Erythroblast (primary cell): Measurements from ENCODE around the gene MN1.

Experiments used
- DNase-seq, 2 experiments: peaks; one replicate each; lab custom pipeline; 2025; lab: John Stamatoyannopoulos, UW
- GATA1 ChIP-seq: IDR thresholded peaks from 2 replicates; pipeline ENCODE4 v1.6.1; 2011; ENCODE audit warnings: low read depth, mild to moderate bottlenecking, control low read depth, low read length, moderate library complexity
- POLR2A ChIP-seq: IDR thresholded peaks from 2 replicates; pipeline ENCODE4 v1.6.1; 2011; ENCODE audit warnings: mild to moderate bottlenecking, low read length

MN1 gene

DNA sequence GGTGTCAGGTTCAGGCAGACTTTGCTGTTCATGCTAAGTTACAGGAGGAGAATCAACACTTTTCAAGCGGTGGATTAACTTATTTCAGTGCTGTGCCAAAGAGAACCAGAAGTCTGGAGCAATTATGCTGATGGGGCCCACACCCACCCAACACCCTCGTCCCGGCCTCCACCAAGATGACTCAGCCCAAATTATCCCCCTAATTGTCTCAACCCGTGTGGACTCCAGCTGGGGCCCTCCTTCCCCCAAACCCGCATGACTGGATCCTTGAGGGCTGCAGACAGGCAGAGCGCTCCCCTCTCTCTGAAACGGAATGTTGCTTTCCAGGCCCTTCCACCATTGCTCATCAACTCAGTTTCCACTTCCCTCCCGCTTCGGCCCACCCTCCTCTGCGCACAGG, 34.6 kb upstream of the MN1 start:
- peak in 1 of 2 experiments; percentile 12 for DNase-seq
- no peak for TF ChIP-seq POLR2A
- TF ChIP-seq GATA1 = no peak

DNA sequence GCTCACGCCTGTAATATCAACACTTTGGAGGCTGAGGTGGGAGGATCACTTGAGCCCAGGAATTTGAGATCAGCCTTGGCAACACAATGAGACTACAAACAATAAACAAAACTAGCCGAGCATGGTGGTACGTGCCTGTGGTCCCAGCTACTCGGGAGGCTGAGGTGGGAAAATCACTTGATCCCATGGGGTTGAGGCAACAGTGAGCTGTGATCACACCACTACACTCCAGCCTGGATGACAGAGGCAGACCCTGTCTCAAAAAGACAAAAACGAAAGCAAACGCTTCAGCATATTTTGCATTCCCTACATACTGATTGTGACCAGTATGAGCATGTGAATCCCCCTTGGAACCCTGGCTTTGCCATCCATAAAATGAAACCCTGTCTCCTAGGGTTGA, 33.9 kb upstream of the MN1 start:
- TF ChIP-seq POLR2A = no peak
- TF ChIP-seq GATA1 = no peak
- no peak for DNase-seq

DNA sequence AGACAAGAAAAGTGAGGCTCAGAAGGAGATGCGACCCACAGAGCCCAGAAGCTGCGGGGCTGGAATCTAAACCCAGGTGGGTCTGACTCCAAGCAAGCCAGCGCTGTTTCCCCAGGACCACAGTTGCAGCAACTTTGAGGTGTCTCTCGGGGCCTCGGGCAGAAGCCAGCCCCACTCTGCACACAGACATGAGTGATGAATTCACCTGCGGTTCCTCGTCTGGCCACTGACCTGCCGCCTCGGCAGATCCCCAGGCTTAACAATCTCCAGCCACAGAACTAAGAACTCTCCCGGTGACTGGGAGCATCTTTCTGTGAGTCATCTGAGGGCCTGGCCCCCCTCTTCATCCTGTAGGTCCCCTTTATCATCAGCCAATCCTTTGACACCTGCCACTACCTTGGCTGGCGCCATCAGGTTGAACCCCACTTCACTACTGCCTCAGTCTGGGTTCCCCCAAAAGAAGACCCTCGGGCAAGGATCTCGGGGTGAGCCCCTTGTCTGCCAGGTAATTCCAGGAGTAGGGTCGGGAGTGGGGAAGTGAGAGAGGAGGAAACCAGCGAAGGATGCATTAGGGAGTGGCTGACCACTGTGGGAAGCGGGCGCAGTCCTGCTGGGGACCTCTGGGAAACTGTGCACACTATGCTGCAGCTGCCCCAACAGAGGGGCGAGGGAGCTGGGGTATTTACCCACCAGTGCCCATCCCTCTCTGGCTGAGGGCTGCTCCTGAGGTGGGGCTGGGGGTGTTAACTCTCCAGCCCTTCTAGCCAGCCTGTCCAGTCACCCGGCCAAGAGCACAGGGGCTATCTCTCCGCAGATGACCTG, 33.0 kb upstream of the MN1 start:
- TF ChIP-seq GATA1 (no peak), POLR2A (no peak)
- DNase-seq = no peak

DNA sequence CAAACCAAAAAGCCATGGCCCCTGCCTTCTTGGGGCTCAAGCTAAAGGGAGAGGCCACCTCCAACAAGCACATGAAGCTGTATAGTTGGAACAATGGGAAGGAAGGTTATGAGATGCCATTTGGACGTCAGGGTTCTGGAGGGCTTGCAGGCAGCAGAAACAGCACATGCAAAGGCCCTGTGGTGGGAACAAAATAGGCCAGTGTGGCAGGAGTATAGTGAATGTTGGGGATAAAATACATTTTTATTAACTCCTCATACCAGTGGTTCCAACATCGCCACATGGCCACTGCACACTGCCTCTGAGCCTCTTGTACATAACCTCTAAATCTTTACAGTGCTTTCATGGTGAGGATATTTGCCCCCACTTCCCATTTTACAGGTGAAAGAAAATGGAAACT, 32.2 kb upstream of the MN1 start:
- DNase-seq = no peak
- TF ChIP-seq POLR2A (no peak), GATA1 (no peak)

DNA sequence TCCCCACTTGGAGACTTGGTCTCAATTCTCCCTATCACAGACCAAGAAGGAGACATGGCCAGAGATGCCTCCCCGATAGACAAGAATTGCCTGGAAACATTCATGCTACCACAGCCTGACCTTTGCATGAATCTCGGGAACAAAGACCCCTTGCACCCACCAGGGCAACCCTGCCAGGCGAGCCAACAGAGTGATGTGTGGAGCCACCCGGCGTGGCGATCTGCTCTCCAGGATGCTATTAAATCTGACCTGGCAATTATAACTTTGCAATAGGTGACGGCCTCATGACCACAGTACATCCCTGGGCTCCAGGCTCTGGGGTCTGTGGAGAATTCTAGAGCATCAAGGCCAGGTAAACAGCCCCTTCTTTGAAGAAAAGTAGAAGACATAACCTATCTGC, 31.1 kb upstream of the MN1 start:
- no peak for DNase-seq
- no peak for TF ChIP-seq POLR2A
- no peak for TF ChIP-seq GATA1

DNA sequence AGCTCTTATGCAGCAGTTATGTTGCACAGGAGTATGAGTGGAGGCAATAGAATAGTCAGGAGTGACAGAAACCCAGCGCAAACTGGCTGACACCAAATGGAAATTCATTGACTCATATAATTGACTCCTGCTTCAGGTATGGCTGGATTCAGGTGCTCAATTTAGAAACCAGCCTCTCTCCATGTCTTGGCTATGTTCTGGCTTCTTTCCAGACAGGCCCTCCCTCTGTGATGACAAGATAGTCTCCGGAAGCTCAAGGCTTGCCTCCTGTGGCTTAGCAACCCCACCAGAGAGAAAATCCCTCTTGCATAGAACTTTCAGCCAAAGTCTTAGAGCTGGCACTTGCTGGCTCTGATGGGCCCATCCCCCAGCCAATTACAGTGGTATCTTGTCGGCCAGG, 28.1 kb upstream of the MN1 start:
- TF ChIP-seq POLR2A = no peak
- TF ChIP-seq GATA1 = no peak
- no peak for DNase-seq

DNA sequence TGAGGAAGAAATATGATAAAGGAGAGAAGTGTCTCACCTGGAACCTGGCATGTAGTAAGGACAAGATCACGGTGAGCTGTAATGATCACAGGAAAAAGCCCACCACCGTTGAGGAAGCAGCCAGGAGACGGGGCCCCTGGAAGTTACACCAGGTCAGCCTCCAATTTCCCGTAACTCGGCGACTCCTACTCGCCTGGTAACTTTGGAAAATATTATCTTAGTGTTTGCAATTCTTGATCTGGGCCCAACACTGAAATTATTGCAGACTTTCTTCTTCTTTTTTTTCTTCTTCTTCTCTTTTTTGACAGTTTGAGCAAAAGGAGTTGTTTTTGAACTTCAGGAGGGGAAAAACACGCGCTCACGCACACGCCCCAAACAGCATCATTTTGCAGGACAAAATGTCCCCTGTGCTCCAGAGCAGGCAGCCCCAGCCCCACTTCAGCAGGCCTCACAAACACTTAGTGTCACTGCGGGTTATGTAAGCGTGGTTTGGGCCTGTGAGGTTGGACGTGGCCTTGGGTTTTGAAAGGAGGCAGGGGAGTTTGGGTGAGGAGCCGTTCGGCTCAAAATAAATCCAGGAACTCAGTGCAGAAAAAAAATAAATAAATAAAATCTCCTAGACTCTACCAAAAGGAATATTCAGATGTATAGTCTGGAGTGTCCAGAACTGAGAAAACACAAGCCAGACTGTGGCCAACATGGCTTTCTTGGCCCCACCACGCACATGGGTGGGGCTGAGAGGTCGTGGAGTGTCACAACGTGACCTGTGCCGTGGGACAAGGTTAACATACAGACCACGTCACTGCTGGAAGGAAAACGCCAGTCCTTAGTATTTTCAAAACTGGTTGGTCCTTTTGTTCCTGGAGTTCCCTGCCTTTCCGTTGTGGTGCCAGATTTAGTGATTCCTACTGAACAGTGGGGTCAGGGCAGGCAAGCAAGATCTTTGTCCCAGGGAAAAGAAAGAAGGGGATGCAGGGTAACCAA, 26.3 kb upstream of the MN1 start:
- DNase-seq = no peak
- TF ChIP-seq POLR2A (no peak), GATA1 (no peak)

DNA sequence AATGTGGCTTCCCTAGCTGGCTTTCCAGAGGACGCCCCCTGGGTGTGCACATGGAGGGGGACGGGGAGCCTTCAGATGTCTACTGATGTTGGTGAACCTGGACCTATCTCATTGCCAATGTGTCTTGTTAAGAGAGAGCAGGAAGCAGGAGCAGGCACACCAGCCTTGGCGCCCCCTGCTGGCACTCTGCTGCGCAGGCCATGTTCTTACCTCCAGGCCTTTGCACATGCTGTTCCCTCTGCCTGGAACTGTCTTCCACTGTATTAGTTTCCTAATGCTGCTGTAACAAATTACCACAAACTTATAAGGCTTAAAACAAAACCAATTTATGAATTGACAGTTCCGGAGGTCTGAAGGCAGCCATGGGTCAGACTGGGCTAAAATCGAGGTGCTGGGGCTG, 23.6 kb upstream of the MN1 start:
- DNase-seq = peak; percentile 55 to 62
- no peak for TF ChIP-seq GATA1
- no peak for TF ChIP-seq POLR2A

DNA sequence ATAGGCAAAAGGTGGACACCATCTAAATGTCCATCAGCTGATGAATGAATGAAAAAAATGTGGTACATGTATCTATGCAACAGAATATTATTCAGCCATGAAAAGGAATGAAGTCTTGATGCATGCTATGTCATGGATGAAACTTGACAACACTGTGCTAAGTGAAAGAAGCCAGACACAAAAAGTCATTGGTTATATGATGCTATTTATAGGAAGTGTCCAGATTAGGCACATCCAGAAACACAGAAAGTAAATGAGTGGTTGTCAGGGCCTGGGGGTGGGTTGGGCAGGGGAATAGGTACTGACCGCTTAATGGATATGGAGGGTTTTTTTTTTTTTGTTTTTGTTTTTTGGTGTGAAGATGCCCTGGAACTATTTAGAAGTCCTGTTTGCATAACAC, 21.7 kb upstream of the MN1 start:
- no peak for DNase-seq
- no peak for TF ChIP-seq POLR2A
- TF ChIP-seq GATA1 = no peak

DNA sequence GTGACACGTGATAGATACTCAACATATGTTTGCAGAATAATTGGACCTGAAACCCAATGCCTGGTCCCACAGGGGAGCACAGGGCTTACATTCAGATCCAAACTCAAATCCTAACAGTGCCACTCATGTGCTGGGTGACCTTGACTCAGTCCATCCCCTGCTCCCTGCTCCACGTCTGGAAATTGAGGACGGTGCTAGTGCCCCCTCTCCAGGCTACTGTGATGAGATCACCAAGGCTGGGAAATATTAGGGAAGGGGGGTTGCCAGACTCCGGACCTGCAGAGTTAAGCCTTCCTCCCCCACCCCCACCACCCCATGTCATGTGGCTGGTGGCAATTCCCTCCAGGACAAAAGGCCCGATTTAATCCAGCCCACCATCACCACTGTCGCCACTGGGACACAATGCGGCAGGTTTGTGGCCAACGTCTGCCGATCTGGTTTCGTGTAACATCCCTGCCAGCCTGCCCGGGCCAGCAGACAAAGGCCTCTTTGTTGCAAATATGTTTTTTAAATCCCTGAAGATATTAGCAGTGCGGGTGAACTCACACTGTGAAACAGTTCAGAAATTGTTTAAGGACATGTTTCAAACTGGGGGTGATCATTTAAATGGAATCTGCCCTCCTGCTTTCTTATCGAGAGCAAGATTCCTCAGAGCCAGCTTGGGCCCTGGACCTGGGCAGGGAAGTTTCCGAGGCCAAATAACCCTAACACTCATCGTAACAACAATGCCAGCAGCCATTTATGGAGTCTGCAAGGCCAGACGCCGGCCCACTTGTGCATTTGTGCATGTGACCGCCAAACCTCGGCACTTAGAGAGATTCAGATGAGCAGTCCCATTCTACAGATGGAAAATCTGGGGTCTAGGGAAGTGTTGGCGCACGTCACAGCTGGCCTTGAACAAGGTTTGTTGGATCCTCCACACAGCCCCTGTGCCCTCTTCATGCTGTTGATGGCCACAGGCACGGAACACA, 19.6 kb upstream of the MN1 start:
- no peak for TF ChIP-seq POLR2A
- no peak for TF ChIP-seq GATA1
- DNase-seq = no peak

DNA sequence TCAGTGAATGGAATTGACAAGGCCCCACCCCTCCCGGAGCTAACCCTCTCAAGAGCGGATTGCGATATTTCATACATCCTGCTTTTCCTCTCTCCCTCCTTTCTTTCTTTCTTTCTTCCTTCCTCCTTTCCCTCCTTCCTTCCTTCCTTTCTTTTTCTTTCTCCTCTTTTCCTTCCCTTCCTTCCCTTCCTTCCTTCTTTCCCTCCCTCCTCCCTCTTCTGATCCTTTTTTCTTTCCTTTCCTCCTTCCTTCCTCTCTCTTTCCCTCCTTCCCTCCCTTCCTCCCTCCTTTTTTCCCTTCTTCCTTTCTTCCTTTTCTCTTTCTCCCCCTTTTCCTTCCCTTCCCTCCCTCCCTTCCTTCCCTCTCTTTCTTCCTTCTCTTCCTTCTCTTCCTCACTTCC, 15.0 kb upstream of the MN1 start:
- TF ChIP-seq GATA1 (no peak), POLR2A (no peak)
- no peak for DNase-seq

DNA sequence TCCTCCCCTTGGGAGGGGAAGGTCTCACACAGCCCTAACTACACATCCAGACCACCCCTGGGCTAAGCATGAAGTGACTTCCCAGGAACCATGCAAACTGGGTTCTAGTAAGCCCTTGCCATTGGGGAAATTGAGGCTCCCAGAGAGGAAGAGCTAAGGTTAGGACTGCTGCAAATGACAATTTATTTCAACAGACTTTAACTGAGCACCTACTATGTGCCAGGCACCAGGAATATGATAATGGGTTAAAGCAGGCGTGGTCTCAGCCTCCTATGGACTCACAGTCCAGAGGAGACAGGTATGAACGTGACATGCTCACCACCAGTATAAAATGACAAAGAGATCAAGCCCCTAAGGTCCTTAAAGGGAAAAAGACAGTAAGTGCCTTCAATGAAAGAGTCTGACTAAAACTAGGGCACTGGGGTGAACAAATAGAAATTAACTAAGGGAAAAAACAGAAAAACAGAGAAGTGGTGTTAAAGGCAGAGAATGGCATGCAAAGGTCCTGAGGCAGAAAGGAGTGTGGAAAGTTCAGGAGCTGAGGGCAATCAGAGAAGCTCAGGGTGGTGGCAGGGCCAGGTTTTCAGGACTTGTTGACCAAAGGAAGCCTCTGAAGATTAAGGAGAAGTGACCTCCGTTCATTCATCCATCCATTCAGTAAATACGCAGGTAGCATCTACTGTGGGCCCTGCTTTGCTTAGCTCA, 14.4 kb upstream of the MN1 start:
- TF ChIP-seq POLR2A (no peak), GATA1 (no peak)
- DNase-seq = no peak
